Thymus (tissue), 11 donors: Measurements from ENCODE around the gene EIF4E2. TPM values are rescaled to one million over a fixed set of nuclear protein-coding genes. Genes with fewer than 3 reads are reported as not detected.
A peak's percentile ranks its signal among the peaks of the same experiment; 100 is the strongest.

ENCODE experiments used
- DNase-seq, 9 donors: peaks; one replicate each; pipeline ENCODE4 v3.0.0-alpha.2; 2013; ENCODE audit warnings: low spot score in 9 of 9, low read depth in 6 of 9, missing footprints in 1 of 9
- H3K27ac ChIP-seq, 2 donors: one replicate each; pipeline ENCODE4 v1.5.1; 2013; ENCODE audit warnings: control low read depth in 1 of 2, low read depth in 1 of 2, low read length in 1 of 2, mild to moderate bottlenecking in 1 of 2, moderate library complexity in 1 of 2
- H3K27me3 ChIP-seq, 2 donors: one replicate each; pipeline ENCODE4 v1.5.1; 2013; ENCODE audit warnings: low read length in 1 of 2; ENCODE audit not compliant: control insufficient read depth in 2 of 2, insufficient read depth in 1 of 2
- H3K36me3 ChIP-seq, 2 donors: one replicate each; pipeline ENCODE4 v1.5.1; 2013; ENCODE audit warnings: low read length in 1 of 2, mild to moderate bottlenecking in 1 of 2, moderate library complexity in 1 of 2; ENCODE audit not compliant: control insufficient read depth in 2 of 2, insufficient read depth in 2 of 2
- H3K4me1 ChIP-seq, 2 donors: one replicate each; pipeline ENCODE4 v1.5.1; 2013; ENCODE audit warnings: low read length in 2 of 2; ENCODE audit not compliant: control insufficient read depth in 2 of 2, insufficient read depth in 2 of 2
- H3K4me3 ChIP-seq, 2 donors: one replicate each; pipeline ENCODE4 v1.5.1; 2013; ENCODE audit warnings: low read length in 2 of 2, control low read depth in 1 of 2, mild to moderate bottlenecking in 1 of 2
- H3K9me3 ChIP-seq, 2 donors: one replicate each; pipeline ENCODE4 v1.5.1; 2013; ENCODE audit warnings: low read length in 1 of 2, mild to moderate bottlenecking in 1 of 2; ENCODE audit not compliant: control insufficient read depth in 2 of 2, insufficient read depth in 1 of 2
- WGBS: extraction: QIAGEN DNeasy Blood & Tissue Kit; methylation state at CpG from one replicate; pipeline ENCODE4 v1.1.7; 2013; 5-methylcytosine and 5-hydroxymethylcytosine counted together
- polyA plus RNA-seq: library from polyadenylated mRNA; stranded (reverse); fragments of 200-250 nt; gene quantifications from one replicate; pipeline ENCODE4 v1.2.3, GENCODE V29; 2013
- total RNA-seq: library from RNA; stranded (reverse); fragments of 120-200 nt; gene quantifications from one replicate; pipeline ENCODE4 v1.2.4, GENCODE V29; 2013
- donor health status: healthy.

EIF4E2 gene
- total and polyA plus RNA-seq, 2 donors = 53.0 to 59.5 TPM

- WGBS = 84% methylated on average over 6 of the region's 6 CpGs
- Histone ChIP-seq H3K4me3 (no peak overlapping the region), H3K36me3 (no peaks in the 10 kb centered on the region), H3K27ac (no peak overlapping the region), H3K9me3 (no peaks in the 10 kb centered on the region), H3K27me3 (peaks cover 26 to 77% of the 10 kb centered on the region in 2 donors), H3K4me1 (peaks cover 4 to 6% of the 10 kb centered on the region in 2 donors)
- no peak for DNase-seq
Observed at GRCh38 chr2:232518844-232519243, 31.6 kb upstream of the EIF4E2 start.

- H3K27me3 ChIP-seq = peaks cover 36 to 84% of the 10 kb centered on the region in 2 donors
- peaks cover 4 to 6% of the 10 kb centered on the region in 2 donors for H3K4me1 ChIP-seq
- no peak for DNase-seq
- WGBS = 78% methylated on average over 19 of the region's 19 CpGs
- H3K36me3 ChIP-seq = no peaks in the 10 kb centered on the region
- no peaks in the 10 kb centered on the region for H3K9me3 ChIP-seq
- H3K27ac ChIP-seq = no peak within 1 kb of the TSS
- no peak within 1 kb of the TSS for H3K4me3 ChIP-seq
Observed at GRCh38 chr2:232519581-232520438, 30.7 kb upstream of the EIF4E2 start, which contains the start of gene PRSS56. Gene PRSS56, plus strand, starts transcription at chr2:232520388. Its CDS starts 211 bp downstream, at chr2:232520599.

- Histone ChIP-seq H3K27me3 (peaks cover 43 to 87% of the 10 kb centered on the region in 2 donors), H3K4me1 (peaks cover 4 to 6% of the 10 kb centered on the region in 2 donors), H3K36me3 (no peaks in the 10 kb centered on the region), H3K4me3 (no peak overlapping the region), H3K27ac (no peak overlapping the region), H3K9me3 (no peaks in the 10 kb centered on the region)
- 86% methylated on average over 15 of the region's 15 CpGs for WGBS
- DNase-seq = no peak
Observed at GRCh38 chr2:232520489-232520888, 30.0 kb upstream of the EIF4E2 start.

- H3K4me3 ChIP-seq = no peak overlapping the region
- DNase-seq = no peak
- H3K27ac ChIP-seq = no peak overlapping the region
- H3K36me3 ChIP-seq = no peaks in the 10 kb centered on the region
- H3K4me1 ChIP-seq = peaks cover 4 to 6% of the 10 kb centered on the region in 2 donors
- WGBS = 93% methylated on average over 14 of the region's 14 CpGs
- H3K27me3 ChIP-seq = peaks cover 45 to 91% of the 10 kb centered on the region in 2 donors
- H3K9me3 ChIP-seq = no peaks in the 10 kb centered on the region
Observed at GRCh38 chr2:232521098-232521497, 29.4 kb upstream of the EIF4E2 start.

GRCh38 chr2:232521959-232522622, 28.4 kb upstream of the EIF4E2 start:
- Histone ChIP-seq H3K9me3 (no peaks in the 10 kb centered on the region), H3K27ac (no peak overlapping the region), H3K36me3 (no peaks in the 10 kb centered on the region), H3K27me3 (peaks cover 50 to 92% of the 10 kb centered on the region in 2 donors), H3K4me3 (peak overlapping the region in 1 of 2 donors; percentile 17), H3K4me1 (peaks cover 4 to 6% of the 10 kb centered on the region in 2 donors)
- peak in 6 of 9 donors; percentile 19 to 62 (median 42) for DNase-seq
- 11% methylated on average over 66 of the region's 66 CpGs for WGBS

GRCh38 chr2:232522623-232523401, 27.7 kb upstream of the EIF4E2 start:
- no peaks in the 10 kb centered on the region for H3K9me3 ChIP-seq
- 26% methylated on average over 46 of the region's 46 CpGs for WGBS
- no peak for DNase-seq
- peaks cover 50 to 90% of the 10 kb centered on the region in 2 donors for H3K27me3 ChIP-seq
- no peak overlapping the region for H3K27ac ChIP-seq
- peaks cover 4 to 6% of the 10 kb centered on the region in 2 donors for H3K4me1 ChIP-seq
- no peaks in the 10 kb centered on the region for H3K36me3 ChIP-seq
- H3K4me3 ChIP-seq = no peak overlapping the region

- H3K4me1 ChIP-seq = peaks cover 4 to 6% of the 10 kb centered on the region in 2 donors
- H3K27ac ChIP-seq = no peak overlapping the region
- H3K36me3 ChIP-seq = no peaks in the 10 kb centered on the region
- DNase-seq = no peak
- no peaks in the 10 kb centered on the region for H3K9me3 ChIP-seq
- H3K27me3 ChIP-seq = peaks cover 50 to 92% of the 10 kb centered on the region in 2 donors
- no peak overlapping the region for H3K4me3 ChIP-seq
- WGBS = 21% methylated on average over 16 of the region's 16 CpGs
Observed at GRCh38 chr2:232523402-232523681, 27.1 kb upstream of the EIF4E2 start.

GRCh38 chr2:232523682-232524597, 26.5 kb upstream of the EIF4E2 start:
- Histone ChIP-seq H3K4me3 (peak overlapping the region in 1 of 2 donors; percentile 16), H3K4me1 (peaks cover 4 to 6% of the 10 kb centered on the region in 2 donors), H3K27ac (no peak overlapping the region), H3K36me3 (no peaks in the 10 kb centered on the region), H3K9me3 (no peaks in the 10 kb centered on the region), H3K27me3 (peaks cover 50 to 93% of the 10 kb centered on the region in 2 donors)
- DNase-seq = peak in 2 of 9 donors; percentile 21 to 33
- 2% methylated on average over 75 of the region's 75 CpGs for WGBS
